NB4 (cell line): ENCODE results near the gene FARSA.

Experiments
- DNase-seq: peaks from one replicate; pipeline ENCODE4 v3.0.0; 2010; ENCODE audit warnings: low read depth
- H3K4me3 ChIP-seq: one replicate; pipeline ENCODE4 v1.5.1; 2011; ENCODE audit warnings: mild to moderate bottlenecking, low read depth, low read length, moderate library complexity
- MYC ChIP-seq: IDR thresholded peaks from 2 replicates; pipeline ENCODE4 v1.6.1; 2011; ENCODE audit warnings: low read depth, low read length
- POLR2A ChIP-seq: IDR thresholded peaks from 2 replicates; pipeline ENCODE4 v1.6.1; 2011; ENCODE audit warnings: mild to moderate bottlenecking; ENCODE audit not compliant: insufficient read length; ENCODE audit errors: extremely low read depth
- TF ChIP-seq, protein P1 (sequence below): IDR thresholded peaks from one replicate; pipeline ENCODE4 v1.5.1; 2012; ENCODE audit warnings: low read depth, low read length
- TF ChIP-seq, protein P2 (sequence below): IDR thresholded peaks from 2 replicates; pipeline ENCODE4 v1.6.1; 2011; ENCODE audit warnings: low read depth, low read length

Gene FARSA

DNA sequence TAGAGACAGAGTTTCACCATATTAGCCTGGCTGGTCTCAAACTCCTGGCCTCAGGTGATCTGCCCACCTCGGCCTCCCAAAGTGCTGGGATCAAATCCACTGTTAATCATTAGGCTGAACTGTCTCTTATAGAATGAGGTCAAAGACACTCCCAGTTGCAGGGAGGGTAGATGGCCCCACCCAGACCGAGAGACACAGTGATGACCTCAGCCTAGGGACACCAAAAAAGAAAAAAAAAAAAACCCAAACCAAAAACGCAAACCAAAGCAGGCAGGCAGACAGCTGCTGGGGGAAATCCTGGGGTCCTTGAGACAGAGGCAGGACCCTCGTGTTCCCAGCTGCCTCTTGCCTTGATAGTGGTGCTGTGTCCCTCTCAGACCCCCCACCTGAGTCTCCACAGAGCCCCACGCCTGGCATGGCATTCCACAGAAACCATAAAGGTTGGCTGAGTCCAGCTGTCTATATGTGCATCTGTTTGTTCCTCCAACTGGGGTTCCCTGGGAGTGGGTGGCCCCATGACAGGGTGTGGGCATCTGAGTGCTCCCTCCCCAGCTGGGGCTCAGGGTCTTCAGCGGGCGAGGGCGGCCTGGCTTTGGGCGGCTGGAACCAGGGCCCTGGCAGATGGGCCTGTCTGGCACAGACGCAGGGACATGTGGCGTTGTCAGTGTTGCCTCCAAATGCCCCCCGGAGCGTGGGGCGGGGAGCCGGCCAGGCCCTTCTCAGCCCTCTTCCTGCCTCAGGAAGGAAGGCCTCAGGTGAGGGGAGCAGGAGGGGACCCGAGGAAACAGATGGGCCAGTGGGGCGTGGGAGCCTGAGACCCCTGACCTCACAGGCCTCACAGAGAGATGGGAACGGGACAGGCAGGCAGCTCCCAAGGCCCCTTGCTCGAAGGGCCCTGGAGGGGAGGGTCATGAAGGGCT is 41.0 kb upstream of the FARSA start:
- no peak overlapping the region for H3K4me3 ChIP-seq
- DNase-seq = no peak
- TF ChIP-seq, protein P1, sequence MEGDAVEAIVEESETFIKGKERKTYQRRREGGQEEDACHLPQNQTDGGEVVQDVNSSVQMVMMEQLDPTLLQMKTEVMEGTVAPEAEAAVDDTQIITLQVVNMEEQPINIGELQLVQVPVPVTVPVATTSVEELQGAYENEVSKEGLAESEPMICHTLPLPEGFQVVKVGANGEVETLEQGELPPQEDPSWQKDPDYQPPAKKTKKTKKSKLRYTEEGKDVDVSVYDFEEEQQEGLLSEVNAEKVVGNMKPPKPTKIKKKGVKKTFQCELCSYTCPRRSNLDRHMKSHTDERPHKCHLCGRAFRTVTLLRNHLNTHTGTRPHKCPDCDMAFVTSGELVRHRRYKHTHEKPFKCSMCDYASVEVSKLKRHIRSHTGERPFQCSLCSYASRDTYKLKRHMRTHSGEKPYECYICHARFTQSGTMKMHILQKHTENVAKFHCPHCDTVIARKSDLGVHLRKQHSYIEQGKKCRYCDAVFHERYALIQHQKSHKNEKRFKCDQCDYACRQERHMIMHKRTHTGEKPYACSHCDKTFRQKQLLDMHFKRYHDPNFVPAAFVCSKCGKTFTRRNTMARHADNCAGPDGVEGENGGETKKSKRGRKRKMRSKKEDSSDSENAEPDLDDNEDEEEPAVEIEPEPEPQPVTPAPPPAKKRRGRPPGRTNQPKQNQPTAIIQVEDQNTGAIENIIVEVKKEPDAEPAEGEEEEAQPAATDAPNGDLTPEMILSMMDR = no peak
- TF ChIP-seq, protein P2, sequence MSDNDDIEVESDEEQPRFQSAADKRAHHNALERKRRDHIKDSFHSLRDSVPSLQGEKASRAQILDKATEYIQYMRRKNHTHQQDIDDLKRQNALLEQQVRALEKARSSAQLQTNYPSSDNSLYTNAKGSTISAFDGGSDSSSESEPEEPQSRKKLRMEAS = no peak
- no peak for TF ChIP-seq MYC
- no peak for TF ChIP-seq POLR2A

DNA sequence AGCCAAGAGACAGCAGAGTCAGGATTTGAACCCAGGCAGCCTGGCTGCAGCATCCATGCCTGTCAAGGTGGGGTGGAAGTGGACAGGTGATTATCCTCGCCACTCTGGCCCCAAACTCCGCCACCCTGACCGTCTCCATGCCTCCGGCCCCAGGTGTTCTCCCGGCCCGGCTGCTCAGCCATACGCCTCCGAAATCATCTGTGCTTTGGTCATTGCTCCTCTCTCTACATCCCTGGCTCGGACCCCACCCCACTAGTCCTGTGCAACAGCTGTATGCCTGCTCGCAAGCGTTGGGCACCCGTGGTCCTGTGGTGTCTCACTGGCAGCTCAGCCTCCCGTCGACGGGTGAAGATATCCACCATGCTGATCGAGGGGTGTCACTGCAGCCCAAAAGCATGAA is 39.7 kb upstream of the FARSA start:
- no peak overlapping the region for H3K4me3 ChIP-seq
- no peak for DNase-seq
- TF ChIP-seq POLR2A (no peak), MYC (no peak)
- TF ChIP-seq, protein P1 = no peak
- TF ChIP-seq, protein P2 = no peak

DNA sequence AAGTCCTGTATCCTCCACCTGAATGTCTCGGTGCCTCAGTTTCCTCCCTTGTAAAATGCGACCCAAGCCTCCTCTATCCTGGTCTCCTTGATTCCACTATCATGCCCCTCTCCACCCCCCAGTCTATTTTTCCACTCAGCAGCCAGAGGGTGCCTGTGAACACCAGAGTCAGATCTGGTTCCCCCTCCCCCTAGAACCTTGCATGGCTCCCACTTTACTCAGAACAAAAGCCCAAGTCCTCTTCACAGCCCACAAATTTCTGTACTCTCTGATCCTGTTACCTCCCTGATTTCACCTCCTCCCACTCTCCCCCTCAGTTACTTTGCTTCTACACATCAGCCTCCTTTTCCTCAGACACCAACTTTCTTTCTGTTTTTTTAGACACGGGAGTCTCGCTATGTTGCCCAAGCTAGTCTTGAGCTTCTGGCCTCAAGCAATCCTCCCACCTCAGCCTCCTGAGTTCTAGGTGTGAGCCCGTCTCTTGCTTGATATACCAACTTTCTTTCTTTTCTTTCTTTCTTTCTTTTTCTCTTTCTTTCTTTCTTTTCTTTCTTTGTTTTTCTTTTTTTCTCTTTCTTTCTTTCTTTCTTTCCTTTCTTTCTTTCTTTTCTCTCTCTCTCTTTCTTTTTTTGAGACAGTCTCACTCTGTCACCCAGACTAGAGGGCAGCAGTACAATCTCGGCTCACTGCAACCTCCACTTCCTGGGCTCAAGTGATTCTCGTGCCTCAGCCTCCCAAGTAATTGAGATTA is 36.7 kb upstream of the FARSA start:
- TF ChIP-seq, protein P2 = no peak
- TF ChIP-seq POLR2A (no peak), MYC (no peak)
- TF ChIP-seq, protein P1 = no peak
- H3K4me3 ChIP-seq = no peak overlapping the region
- no peak for DNase-seq

DNA sequence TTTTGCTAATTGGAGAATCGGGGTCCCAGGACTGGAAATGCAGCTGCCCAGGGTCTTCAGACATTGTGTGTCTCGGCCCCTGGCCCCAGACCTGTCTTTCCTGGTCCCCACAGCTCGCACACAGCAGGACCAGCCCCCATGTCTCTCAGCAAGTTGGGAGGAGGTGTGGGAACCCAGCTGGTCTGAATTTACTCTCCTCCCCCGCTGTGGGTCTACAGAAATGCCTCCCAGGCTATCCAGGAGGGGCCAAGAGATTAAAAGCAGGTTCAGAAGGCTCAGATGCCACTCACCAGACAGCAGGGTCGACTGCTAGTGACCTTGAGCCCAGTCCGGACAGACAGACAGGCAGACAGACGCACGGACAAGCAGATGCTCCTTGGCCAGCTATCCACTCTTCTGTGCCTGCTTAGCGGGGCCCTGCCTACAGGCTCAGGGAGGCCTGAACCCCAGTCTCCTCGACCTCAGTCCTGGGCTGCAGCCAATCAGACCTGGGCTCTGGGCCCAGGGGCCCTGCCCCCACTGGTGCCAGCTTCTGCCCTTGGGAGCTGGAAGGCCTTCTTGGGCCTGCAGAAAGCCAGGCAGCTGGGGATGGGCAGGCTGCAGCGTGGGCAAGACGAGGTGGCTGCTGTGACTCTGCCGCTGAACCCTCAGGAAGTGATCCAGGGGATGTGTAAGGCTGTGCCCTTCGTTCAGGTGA is 35.9 kb upstream of the FARSA start, which contains the start of gene DAND5:
TSS of gene DAND5 (plus strand) at position 285 of the 697 bp plus-strand sequence. CDS start at position 370, 85 bp downstream.
- no peak within 1 kb of the TSS for H3K4me3 ChIP-seq
- DNase-seq = no peak
- no peak for TF ChIP-seq MYC
- TF ChIP-seq, protein P1 = no peak
- TF ChIP-seq, protein P2 = no peak
- no peak for TF ChIP-seq POLR2A

DNA sequence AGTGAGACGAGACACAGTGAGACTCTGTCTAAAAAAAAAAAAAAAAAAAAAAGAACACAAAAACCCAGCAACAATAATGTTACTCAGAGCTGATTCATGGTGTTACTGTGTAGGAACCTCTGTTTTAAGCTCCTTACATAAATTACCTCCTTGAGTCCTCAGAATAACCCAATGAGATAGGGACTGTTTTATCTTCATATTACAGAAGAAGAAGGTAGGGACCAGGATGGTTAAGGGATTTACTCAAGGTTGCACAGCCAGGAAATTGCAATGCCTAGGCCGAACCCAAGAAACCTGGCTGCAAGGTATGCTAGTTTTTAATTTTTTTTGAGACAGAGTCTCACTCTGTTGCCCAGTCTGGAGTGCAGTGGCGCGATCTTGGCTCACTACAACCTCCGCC is 34.4 kb upstream of the FARSA start:
- no peak for DNase-seq
- TF ChIP-seq MYC (no peak), POLR2A (no peak)
- TF ChIP-seq, protein P1 = no peak
- TF ChIP-seq, protein P2 = no peak

More for the DNA sequence above, 34.4 kb upstream of the FARSA start:
- no peak overlapping the region for H3K4me3 ChIP-seq
